HepG2 (cell line): Measurements from ENCODE around the gene ACSF3. TPM values are rescaled to one million over a fixed set of nuclear protein-coding genes. Genes with fewer than 3 reads are reported as not detected.

ENCODE experiments used
- ATAC-seq: fragments of 200-7000 bp; cut with Tn5 transposase; 3 replicates; pipeline ENCODE4 v1.9.1; 2020; ENCODE audit warnings: mild to moderate bottlenecking, moderate library complexity
- BruUV-seq: library from RNA; stranded (reverse); fragments of 400-500 nt; replicated peaks from 2 replicates; lab custom pipeline; 2021; lab: Mats Ljungman, UMichigan
- CTCF ChIA-PET: fragments of 300-600 bp; formaldehyde crosslinking; extraction: SDS; loops from one replicate; lab custom pipeline; 2021; ENCODE audit warnings: low total read pairs, inconsistent platforms, low intra/inter-chr PET ratio; lab: Yijun Ruan, JAX
- POLR2A ChIA-PET: fragments of 350-600 bp; sonication (Branson Sonifier 250); formaldehyde crosslinking; loops from one replicate; lab custom pipeline; 2020; ENCODE audit warnings: antibody characterized with exemption, inconsistent platforms; lab: Yijun Ruan, JAX
- DNase-seq: peaks from one replicate; pipeline ENCODE4 v3.0.0-alpha.2; 2015; ENCODE audit warnings: low spot score
- FAIRE-seq: peaks from 3 replicates; lab custom pipeline; 2011; peaks lifted over from hg19 to GRCh38; lab: Jason Lieb, UNC
- H2AFZ ChIP-seq: one replicate; pipeline ENCODE4 v1.6.1; 2011; ENCODE audit warnings: low read length, inconsistent platforms
- H3K27ac ChIP-seq: fragments of 300-600 bp; 3 replicates; pipeline ENCODE4 v1.8.0; 2011; ENCODE audit warnings: mixed run types, mild to moderate bottlenecking, mixed read lengths, low read length, inconsistent platforms; ENCODE audit not compliant: insufficient read depth; ENCODE audit errors: extremely low read length
- H3K27me3 ChIP-seq, 2 experiments: fragments of 200-600 bp in 1 of 2; 2 replicates in 1 of 2; 3 replicates in 1 of 2; pipeline versions ENCODE4 v1.6.0 to v1.8.0; 2011; ENCODE audit warnings: low read length in 2 of 2, mild to moderate bottlenecking in 2 of 2, moderate library complexity in 2 of 2, inconsistent platforms in 1 of 2; ENCODE audit not compliant: insufficient read depth in 2 of 2, control insufficient read depth in 1 of 2
- H3K36me3 ChIP-seq, 2 experiments: fragments of 200-600 bp in 1 of 2; replicated peaks in 1 of 2; 2 replicates in 1 of 2; 3 replicates in 1 of 2; pipeline versions ENCODE4 v1.5.1 to v1.8.0; 2011; ENCODE audit warnings: low read length in 2 of 2, inconsistent platforms in 1 of 2; ENCODE audit not compliant: insufficient read depth in 2 of 2, control insufficient read depth in 1 of 2
- H3K4me1 ChIP-seq: 2 replicates; pipeline ENCODE4 v1.5.1; 2012; ENCODE audit warnings: low read length, inconsistent platforms; ENCODE audit not compliant: insufficient read depth
- H3K4me2 ChIP-seq: 2 replicates; pipeline ENCODE4 v1.6.0; 2011; ENCODE audit warnings: low read depth, low read length, inconsistent platforms
- H3K4me3 ChIP-seq, 3 experiments: fragments of 200-600 bp in 1 of 3; sonication (generic), shearing (Covaris generic) in 1 of 3; replicated peaks in 1 of 3; 2 replicates each; pipeline ENCODE4 v1.5.1; 2011 to 2016; ENCODE audit warnings: low read length in 3 of 3, inconsistent platforms in 2 of 3, low read depth in 2 of 3, mild to moderate bottlenecking in 2 of 3, control low read depth in 1 of 3, mixed read lengths in 1 of 3; ENCODE audit not compliant: insufficient read depth in 1 of 3
- H3K79me2 ChIP-seq: one replicate; pipeline ENCODE4 v1.6.1; 2011; ENCODE audit warnings: low read length, inconsistent platforms; ENCODE audit not compliant: insufficient read depth
- H3K9ac ChIP-seq: 2 replicates; pipeline ENCODE4 v1.6.0; 2011; ENCODE audit warnings: mild to moderate bottlenecking, low read depth, low read length, inconsistent platforms; ENCODE audit not compliant: insufficient read depth
- H3K9me3 ChIP-seq: 2 replicates; pipeline ENCODE4 v1.5.1; 2012; ENCODE audit warnings: mild to moderate bottlenecking, low read length
- H4K20me1 ChIP-seq: 2 replicates; pipeline ENCODE4 v1.6.0; 2011; ENCODE audit warnings: inconsistent platforms, mild to moderate bottlenecking, low read length, moderate library complexity; ENCODE audit not compliant: insufficient read depth
- AGO1 ChIP-seq: fragments of 200-400 bp; formaldehyde crosslinking; IDR thresholded peaks from 2 replicates; pipeline ENCODE4 v1.6.1; 2017; ENCODE audit warnings: mild to moderate bottlenecking, low read depth, low read length, moderate library complexity; ENCODE audit not compliant: poor library complexity, severe bottlenecking
- DNMT1 ChIP-seq: sonication (generic); formaldehyde crosslinking; IDR thresholded peaks from 2 replicates; pipeline ENCODE4 v1.5.1; 2020; ENCODE audit warnings: mild to moderate bottlenecking, missing genetic modification reagents
- HDAC1 ChIP-seq: sonication (generic); formaldehyde crosslinking; IDR thresholded peaks from 2 replicates; pipeline ENCODE4 v1.5.1; 2020; ENCODE audit warnings: mild to moderate bottlenecking, missing genetic modification reagents
- KDM1A ChIP-seq: IDR thresholded peaks from 2 replicates; pipeline ENCODE4 v1.6.1; 2016; ENCODE audit warnings: missing compliant biosample characterization
- NFYC ChIP-seq: IDR thresholded peaks from 2 replicates; pipeline ENCODE4 v1.6.1; 2016; ENCODE audit warnings: missing genetic modification reagents, missing compliant biosample characterization
- ZBTB42 ChIP-seq: sonication (generic); formaldehyde crosslinking; IDR thresholded peaks from 2 replicates; pipeline ENCODE4 v1.5.0; 2020; ENCODE audit warnings: mild to moderate bottlenecking, missing genetic modification reagents
- ZFY ChIP-seq: sonication (generic); formaldehyde crosslinking; IDR thresholded peaks from 2 replicates; pipeline ENCODE4 v1.4.0; 2020; ENCODE audit warnings: missing genetic modification reagents
- ZNF136 ChIP-seq: sonication (generic); formaldehyde crosslinking; IDR thresholded peaks from 2 replicates; pipeline ENCODE4 v1.8.1; 2022; ENCODE audit warnings: low read depth, mild to moderate bottlenecking, moderate library complexity, missing genetic modification reagents
- ZNF331 ChIP-seq: sonication (generic); formaldehyde crosslinking; IDR thresholded peaks from 2 replicates; pipeline ENCODE4 v1.4.0; 2020; ENCODE audit warnings: missing genetic modification reagents
- ZNF616 ChIP-seq: sonication (generic); formaldehyde crosslinking; IDR thresholded peaks from 2 replicates; pipeline ENCODE4 v1.5.0; 2020; ENCODE audit warnings: low read depth, mild to moderate bottlenecking, missing genetic modification reagents
- ZSCAN12 ChIP-seq: sonication (generic); formaldehyde crosslinking; IDR thresholded peaks from 2 replicates; pipeline ENCODE4 v1.9.0; 2021; ENCODE audit warnings: mild to moderate bottlenecking, missing genetic modification reagents
- ZSCAN30 ChIP-seq: sonication (generic); formaldehyde crosslinking; IDR thresholded peaks from 2 replicates; pipeline ENCODE4 v1.5.0; 2020; ENCODE audit warnings: mild to moderate bottlenecking, missing genetic modification reagents
- WGBS: methylation state at CpG from one replicate; pipeline ENCODE4 v1.1.6; 2017; ENCODE audit warnings: low lambda C conversion rate; 5-methylcytosine and 5-hydroxymethylcytosine counted together
- in situ Hi-C: cut with HindIII; loops from 2 replicates; pipeline ENCODE4 v1.10.0; 2017; ENCODE audit warnings: low pct_unique_long_range_greater_than_20kb; ENCODE audit not compliant: extremely low pct_ligation_motif_present
- intact Hi-C: fragments of 100-400 bp; cut with micrococcal nuclease; formaldehyde crosslinking; loops from one replicate; pipeline ENCODE4 v1.10.0; 2022; ENCODE audit not compliant: unreplicated experiment
- polyA plus RNA-seq, 8 experiments: library from polyadenylated mRNA; depleted of rRNA in 3 of 8; stranded (reverse) in 7 of 8; unstranded in 1 of 8; fragments of >200 nt; fragmentation: Illumina TruSeq in 4 of 8; extraction: Trizol in 4 of 8; gene quantifications; 2 replicates each; pipeline versions ENCODE4 v1.2.1 to v1.2.3, GENCODE V29; 2011 to 2016; ENCODE audit warnings: low read depth in 4 of 8, missing spikeins in 1 of 8, mixed read lengths in 1 of 8; ENCODE audit not compliant: insufficient read depth in 1 of 8
- total RNA-seq, 5 experiments: library from RNA; depleted of rRNA; stranded (reverse); fragments of >200 nt; fragmentation: Illumina TruSeq; extraction: Trizol; gene quantifications; 2 replicates each; pipeline ENCODE4 v1.2.3, GENCODE V29; 2016; ENCODE audit warnings: low read depth in 1 of 5
- TF ChIP-seq, protein P1 (sequence below): sonication (generic); formaldehyde crosslinking; IDR thresholded peaks from 2 replicates; pipeline ENCODE4 v1.9.0; 2021; ENCODE audit warnings: missing genetic modification reagents, borderline replicate concordance

ACSF3 gene
- total and polyA plus RNA-seq, 2 of the 13 experiments (the other 11 are each of a cell fraction or from before 2014, with no cell fraction given): 14.9 to 30.6 TPM

DNA sequence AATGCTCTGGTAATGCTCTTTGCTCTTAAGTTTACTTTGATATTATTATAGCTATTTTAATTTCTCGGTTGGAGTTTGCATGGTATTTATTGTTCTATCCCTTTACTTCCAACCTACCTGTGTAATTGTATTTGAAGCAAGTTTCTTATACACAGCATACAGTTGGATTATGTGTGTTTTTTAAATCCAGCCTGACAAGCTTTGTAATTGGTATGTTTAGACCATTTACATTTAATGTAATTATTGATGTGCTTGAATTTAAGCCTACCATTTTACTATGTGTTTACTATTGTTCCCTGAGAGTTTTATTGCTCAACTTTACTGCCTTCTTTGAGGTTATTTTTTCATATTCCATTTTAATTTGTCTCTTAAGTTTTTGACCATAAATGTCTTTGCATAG is 35.7 kb downstream of the ACSF3 start:
- in situ Hi-C loops: no loop called here
- H3K9ac ChIP-seq: no peak overlapping the region
- no peaks in the 10 kb centered on the region for H3K4me1 ChIP-seq
- FAIRE-seq: peak; percentile 54
- no peaks in the 10 kb centered on the region for H3K79me2 ChIP-seq
- no peaks in the 10 kb centered on the region for H4K20me1 ChIP-seq
- no peak for DNase-seq
- peaks cover 11 to 20% of the 10 kb centered on the region in 2 experiments; a peak in 4 of 5 replicates for H3K36me3 ChIP-seq
- POLR2A ChIA-PET: no interaction called here
- CTCF ChIA-PET: no interaction called here
- BruUV-seq: no TSS peak
- intact Hi-C loops: no loop called here
- WGBS: 96% methylated on average over 1 of the region's 1 CpG
- no peak overlapping the region for H3K27ac ChIP-seq
- TF ChIP-seq ZNF331 (CRISPR knock-in tag) (no peak), AGO1 (no peak), ZBTB42 (CRISPR knock-in tag) (no peak), ZFY (CRISPR knock-in tag) (no peak), DNMT1 (no peak), ZNF616 (CRISPR knock-in tag) (no peak), NFYC (no peak), KDM1A (CRISPR knock-in tag) (no peak), ZSCAN12 (no peak), ZNF136 (CRISPR knock-in tag) (no peak), ZSCAN30 (CRISPR knock-in tag) (no peak), HDAC1 (CRISPR knock-in tag) (no peak)
- TF ChIP-seq, protein P1, sequence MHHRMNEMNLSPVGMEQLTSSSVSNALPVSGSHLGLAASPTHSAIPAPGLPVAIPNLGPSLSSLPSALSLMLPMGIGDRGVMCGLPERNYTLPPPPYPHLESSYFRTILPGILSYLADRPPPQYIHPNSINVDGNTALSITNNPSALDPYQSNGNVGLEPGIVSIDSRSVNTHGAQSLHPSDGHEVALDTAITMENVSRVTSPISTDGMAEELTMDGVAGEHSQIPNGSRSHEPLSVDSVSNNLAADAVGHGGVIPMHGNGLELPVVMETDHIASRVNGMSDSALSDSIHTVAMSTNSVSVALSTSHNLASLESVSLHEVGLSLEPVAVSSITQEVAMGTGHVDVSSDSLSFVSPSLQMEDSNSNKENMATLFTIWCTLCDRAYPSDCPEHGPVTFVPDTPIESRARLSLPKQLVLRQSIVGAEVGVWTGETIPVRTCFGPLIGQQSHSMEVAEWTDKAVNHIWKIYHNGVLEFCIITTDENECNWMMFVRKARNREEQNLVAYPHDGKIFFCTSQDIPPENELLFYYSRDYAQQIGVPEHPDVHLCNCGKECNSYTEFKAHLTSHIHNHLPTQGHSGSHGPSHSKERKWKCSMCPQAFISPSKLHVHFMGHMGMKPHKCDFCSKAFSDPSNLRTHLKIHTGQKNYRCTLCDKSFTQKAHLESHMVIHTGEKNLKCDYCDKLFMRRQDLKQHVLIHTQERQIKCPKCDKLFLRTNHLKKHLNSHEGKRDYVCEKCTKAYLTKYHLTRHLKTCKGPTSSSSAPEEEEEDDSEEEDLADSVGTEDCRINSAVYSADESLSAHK (CRISPR knock-in tag): no peak
- no peak overlapping the region for H3K4me3 ChIP-seq
- no peak overlapping the region for H3K4me2 ChIP-seq
- H3K9me3 ChIP-seq: no peaks in the 10 kb centered on the region; the same call in 1 of the 2 replicates
- no peak overlapping the region for H2AFZ ChIP-seq
- ATAC-seq: no peak
- no peaks in the 10 kb centered on the region for H3K27me3 ChIP-seq
